AG04449 (cell line): ENCODE measurements around the gene DGUOK.

Source experiments
- CTCF ChIA-PET: fragments of 350-600 bp; formaldehyde crosslinking; extraction: SDS; loops from one replicate; lab custom pipeline; 2021; ENCODE audit warnings: antibody characterized with exemption; lab: Yijun Ruan, JAX
- POLR2A ChIA-PET: fragments of 400-600, 350-600 bp; formaldehyde crosslinking; extraction: SDS; loops from one replicate; lab custom pipeline; 2020; ENCODE audit warnings: antibody characterized with exemption, inconsistent platforms; lab: Yijun Ruan, JAX
- DNase-seq: peaks from one replicate; pipeline ENCODE4 v3.0.0-alpha.2; 2010; ENCODE audit warnings: low read depth, low spot score
- H3K4me3 ChIP-seq: 2 replicates; pipeline ENCODE4 v1.5.1; 2011; ENCODE audit warnings: low read depth, mild to moderate bottlenecking, control low read depth, low read length
- TF ChIP-seq, protein P1 (sequence below): IDR thresholded peaks from one replicate; pipeline ENCODE4 v1.5.1; 2011; ENCODE audit warnings: mild to moderate bottlenecking, moderate library complexity, low read length, control low read depth, inconsistent platforms; ENCODE audit not compliant: insufficient read depth; ENCODE audit errors: missing control alignments

DGUOK gene

DNA sequence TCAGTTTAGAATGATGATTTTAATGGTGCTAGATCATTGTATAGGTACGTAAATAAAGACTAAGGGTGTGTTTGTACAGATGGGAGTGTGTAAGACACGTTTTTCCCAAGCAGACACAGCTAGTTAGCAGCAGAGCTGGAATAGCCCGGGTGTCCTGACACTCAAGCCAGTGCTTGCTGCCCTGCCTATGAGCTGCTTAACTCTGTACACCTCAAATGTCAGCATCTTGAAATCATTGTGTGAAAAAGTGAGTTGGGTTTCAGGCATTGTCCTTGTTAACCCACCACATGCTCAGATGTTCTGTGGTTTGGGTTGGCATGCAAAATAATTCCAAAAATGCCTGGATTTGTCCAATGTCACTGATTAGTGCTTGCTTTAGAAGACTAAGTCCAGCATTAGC lies 45.0 kb downstream of the DGUOK start:
- POLR2A ChIA-PET: no interaction called here

DNA sequence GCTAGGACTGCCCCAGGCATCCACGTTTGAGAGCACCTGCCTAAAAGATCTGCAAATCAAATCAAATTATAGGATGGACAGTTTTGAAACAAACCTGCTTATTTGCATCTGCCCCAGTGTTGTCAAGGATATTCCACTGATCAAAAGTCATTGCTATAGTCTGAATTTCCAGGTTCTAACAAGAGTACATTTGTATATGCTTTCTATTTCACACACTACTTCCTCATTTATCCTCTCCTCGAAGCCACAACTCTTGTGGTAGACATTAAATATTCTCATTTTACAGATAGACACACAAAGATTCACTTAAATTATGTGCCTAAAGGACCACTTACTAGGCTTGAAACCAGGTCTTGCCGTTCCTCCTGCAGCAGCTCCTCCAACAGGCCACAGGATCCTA lies 46.2 kb downstream of the DGUOK start:
- ChIA-PET CTCF (no interaction called here), POLR2A (no interaction called here)
- no peak overlapping the region for H3K4me3 ChIP-seq
- DNase-seq: no peak
- TF ChIP-seq, protein P1, sequence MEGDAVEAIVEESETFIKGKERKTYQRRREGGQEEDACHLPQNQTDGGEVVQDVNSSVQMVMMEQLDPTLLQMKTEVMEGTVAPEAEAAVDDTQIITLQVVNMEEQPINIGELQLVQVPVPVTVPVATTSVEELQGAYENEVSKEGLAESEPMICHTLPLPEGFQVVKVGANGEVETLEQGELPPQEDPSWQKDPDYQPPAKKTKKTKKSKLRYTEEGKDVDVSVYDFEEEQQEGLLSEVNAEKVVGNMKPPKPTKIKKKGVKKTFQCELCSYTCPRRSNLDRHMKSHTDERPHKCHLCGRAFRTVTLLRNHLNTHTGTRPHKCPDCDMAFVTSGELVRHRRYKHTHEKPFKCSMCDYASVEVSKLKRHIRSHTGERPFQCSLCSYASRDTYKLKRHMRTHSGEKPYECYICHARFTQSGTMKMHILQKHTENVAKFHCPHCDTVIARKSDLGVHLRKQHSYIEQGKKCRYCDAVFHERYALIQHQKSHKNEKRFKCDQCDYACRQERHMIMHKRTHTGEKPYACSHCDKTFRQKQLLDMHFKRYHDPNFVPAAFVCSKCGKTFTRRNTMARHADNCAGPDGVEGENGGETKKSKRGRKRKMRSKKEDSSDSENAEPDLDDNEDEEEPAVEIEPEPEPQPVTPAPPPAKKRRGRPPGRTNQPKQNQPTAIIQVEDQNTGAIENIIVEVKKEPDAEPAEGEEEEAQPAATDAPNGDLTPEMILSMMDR: no peak

More for the DNA sequence above, 45.0 kb downstream of the DGUOK start:
- no peak for DNase-seq
- TF ChIP-seq, protein P1: no peak
- no peak overlapping the region for H3K4me3 ChIP-seq
- CTCF ChIA-PET: interaction anchor here (1.4 kb wide), 1 partner anchor 16 kb away, joined by 3 read pairs; no protein-coding TSS in a partner anchor

DNA sequence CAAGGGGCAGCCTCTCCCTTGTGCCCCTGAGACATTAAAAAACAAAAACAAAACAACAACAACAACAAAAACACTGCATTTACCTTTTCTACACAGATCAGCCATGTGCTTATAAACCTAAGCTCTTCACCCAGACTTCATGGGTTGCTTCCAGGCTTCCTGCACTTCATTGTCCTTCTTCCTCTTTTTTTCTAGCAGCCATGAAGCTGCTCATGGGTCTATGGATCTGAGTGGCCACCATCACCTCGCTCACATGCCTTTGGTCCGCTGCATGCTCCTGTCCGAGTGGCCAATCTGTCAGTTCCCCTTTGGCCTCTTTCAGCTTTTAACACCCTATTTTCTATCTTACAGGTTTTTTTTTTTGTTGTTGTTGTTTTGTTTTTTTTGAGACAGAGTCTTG lies 49.1 kb downstream of the DGUOK start:
- no peak overlapping the region for H3K4me3 ChIP-seq
- POLR2A ChIA-PET: interaction anchor here (0.6 kb wide), 1 partner anchor 24 kb away, joined by 4 read pairs; no protein-coding TSS in a partner anchor
- CTCF ChIA-PET: interaction anchor here (1.4 kb wide), 1 partner anchor 21 kb away, joined by 3 read pairs; no protein-coding TSS in a partner anchor
- no peak for DNase-seq
- TF ChIP-seq, protein P1: no peak

DNA sequence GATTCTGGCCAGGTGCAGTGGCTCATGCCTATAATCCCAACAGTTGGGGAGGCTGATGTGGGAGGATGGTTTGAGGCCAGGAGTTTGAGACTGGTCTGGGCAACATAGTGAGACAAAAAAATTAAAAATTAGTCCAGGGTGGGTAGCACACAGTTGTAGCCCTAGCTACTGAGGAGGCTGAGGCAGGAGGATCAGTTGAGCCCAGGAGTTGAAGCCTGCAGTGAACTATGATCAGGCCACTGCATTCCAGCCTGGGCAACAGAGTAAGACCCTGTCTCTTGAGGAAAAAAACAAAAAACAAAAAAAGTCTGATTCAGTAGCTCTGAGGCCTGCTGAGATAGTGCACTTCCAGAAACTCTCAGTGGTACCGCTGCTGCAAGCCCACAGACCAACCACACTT lies 50.1 kb downstream of the DGUOK start:
- POLR2A ChIA-PET: no interaction called here
- no peak for DNase-seq
- CTCF ChIA-PET: no interaction called here
- TF ChIP-seq, protein P1: no peak
- no peak overlapping the region for H3K4me3 ChIP-seq

DNA sequence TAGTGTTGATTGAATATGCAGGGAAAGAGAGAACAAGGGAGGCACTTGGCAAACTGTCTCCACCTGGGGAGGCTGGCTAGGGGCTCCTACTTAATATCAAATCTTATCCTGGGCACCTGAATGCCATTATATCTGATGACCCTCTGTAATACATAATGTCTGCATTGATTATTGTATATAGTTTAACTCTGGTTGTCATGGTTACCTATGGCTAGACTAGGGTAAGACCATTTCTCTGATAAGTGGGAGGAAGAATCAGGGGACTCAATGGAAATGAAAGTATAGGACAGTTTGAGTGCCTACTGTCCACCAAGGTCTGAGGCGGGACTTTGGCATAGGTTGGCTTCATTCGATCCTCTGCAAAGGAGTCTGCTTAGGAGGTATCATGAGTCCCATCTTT lies 50.8 kb downstream of the DGUOK start:
- POLR2A ChIA-PET: no interaction called here
- TF ChIP-seq, protein P1: no peak
- H3K4me3 ChIP-seq: no peak overlapping the region
- no peak for DNase-seq
- CTCF ChIA-PET: no interaction called here

DNA sequence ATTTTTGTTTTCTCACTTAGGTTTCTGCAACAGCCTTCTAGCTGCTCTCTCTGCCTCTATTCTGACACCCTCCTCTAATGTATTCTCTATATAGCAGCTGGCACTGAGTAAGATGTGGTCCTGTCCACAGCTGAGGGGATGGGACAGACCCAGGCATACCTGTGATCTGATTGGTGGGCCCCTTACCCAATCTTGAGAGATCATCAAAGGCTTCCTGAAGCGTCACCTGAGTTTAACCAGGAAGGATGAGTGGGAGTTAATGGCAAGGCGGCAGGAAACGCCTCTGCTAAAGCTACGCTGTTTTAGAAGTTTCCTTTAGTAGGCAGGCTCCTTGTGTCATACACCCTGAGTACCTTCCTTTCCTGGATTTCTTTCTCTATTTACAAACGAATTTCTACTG lies 52.3 kb downstream of the DGUOK start:
- POLR2A ChIA-PET: no interaction called here

More for the DNA sequence above, 52.3 kb downstream of the DGUOK start:
- TF ChIP-seq, protein P1: no peak
- no peak overlapping the region for H3K4me3 ChIP-seq
- CTCF ChIA-PET: interaction anchor here (1.6 kb wide), 1 partner anchor 11 kb away, joined by 4 read pairs; no protein-coding TSS in a partner anchor
- no peak for DNase-seq
